Mammary epithelial cell (primary cell): ENCODE results near the gene NFRKB.

Experiments
- CTCF ChIP-seq, 2 donors: IDR thresholded peaks in 1 of 2; conservative IDR thresholded peaks in 1 of 2; 2 replicates each; pipeline ENCODE4 v1.5.1; 2011 to 2012; ENCODE audit warnings: inconsistent platforms in 2 of 2, low read length in 2 of 2, mild to moderate bottlenecking in 2 of 2, control low read depth in 1 of 2, low read depth in 1 of 2; ENCODE audit not compliant: insufficient read depth in 1 of 2; ENCODE audit errors: extremely low read depth in 1 of 2
- EZH2 ChIP-seq: IDR thresholded peaks from 2 replicates; pipeline ENCODE4 v1.6.1; 2012; ENCODE audit warnings: low read length, inconsistent platforms, borderline replicate concordance

GRCh38 chr11:129894278-129895125, 876 bp downstream of the NFRKB start:
- TF ChIP-seq CTCF (conservative IDR thresholded peaks at IDR 0.05 in 1 of 2, IDR thresholded peaks at IDR 0.05 in 1 of 2; ENCODE audit: extremely low read depth in 1 of 2, insufficient read depth in 1 of 2, low read depth in 1 of 2, low read length in 2 of 2) = no peak
- TF ChIP-seq EZH2 = no peak
